GM19468 (cell line): Measurements from ENCODE around the gene CBL.

Experiments
- ATAC-seq: cut with Tn5 transposase; IDR thresholded peaks from one replicate; pipeline ENCODE4 v1.9.1; 2021; ENCODE audit warnings: mild to moderate bottlenecking, moderate library complexity, moderate number of reproducible peaks; ENCODE audit not compliant: unreplicated experiment; ENCODE audit errors: extremely low read depth

Gene CBL

DNA sequence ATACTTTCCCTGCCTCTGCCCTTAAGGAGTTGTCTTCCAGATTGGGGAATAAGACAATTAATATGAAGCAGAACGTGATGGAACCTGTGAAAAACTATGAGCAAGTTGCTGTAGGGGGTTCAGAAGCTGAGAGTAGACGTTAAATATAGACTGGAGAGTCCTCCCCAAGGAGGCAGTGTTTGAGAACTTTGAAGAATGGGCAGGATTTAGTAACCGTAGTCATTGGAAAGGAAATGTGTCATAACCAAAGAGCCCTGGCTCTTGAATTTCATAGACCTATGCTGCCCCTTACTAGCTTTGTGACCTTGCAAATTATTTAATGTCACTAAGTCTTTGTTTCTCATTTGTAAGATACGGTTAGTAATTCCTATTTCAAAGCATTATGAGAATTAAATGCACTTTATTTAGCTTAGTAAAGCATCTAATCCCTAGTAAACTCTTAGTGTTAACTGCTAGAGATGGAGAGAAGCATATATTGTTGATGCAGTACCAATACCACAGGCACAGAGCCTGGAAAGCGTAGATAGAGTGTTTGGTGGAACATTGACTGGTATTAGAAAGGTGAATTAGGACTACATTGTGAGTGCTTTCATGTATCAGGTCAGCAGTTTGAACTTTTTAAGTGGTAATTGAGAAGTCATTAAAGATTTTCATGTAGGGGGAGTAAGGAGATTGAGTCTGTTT, 56.7 kb downstream of the CBL start:
- ATAC-seq, result no peak

DNA sequence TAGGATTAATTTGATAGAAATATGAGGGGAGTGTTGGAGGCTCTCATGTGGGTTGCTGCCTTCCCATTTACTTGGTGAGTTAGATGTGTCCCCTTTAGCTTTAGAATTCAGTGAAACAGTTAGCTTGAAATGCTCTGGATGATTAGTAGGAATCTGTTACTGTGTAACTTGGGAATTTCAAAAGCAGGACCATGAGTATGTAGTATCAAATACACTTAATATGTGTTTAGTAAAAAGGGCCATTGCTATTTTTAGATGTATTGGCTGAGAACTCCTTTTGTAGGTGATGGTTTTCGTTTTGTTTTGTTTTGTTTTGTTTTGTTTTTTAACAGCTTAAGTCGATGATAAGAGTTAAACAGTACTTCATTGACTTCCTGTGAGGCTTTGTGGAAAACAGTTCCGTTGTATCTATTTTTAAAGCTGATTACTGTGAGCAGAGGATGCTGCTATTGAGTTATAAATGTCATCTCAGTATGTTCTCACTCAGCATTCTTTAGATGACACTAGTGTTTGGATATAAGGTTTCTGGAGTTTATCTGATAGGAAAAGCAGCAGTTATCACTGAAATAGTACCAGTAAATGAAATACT, 57.3 kb downstream of the CBL start:
- ATAC-seq, result no peak

DNA sequence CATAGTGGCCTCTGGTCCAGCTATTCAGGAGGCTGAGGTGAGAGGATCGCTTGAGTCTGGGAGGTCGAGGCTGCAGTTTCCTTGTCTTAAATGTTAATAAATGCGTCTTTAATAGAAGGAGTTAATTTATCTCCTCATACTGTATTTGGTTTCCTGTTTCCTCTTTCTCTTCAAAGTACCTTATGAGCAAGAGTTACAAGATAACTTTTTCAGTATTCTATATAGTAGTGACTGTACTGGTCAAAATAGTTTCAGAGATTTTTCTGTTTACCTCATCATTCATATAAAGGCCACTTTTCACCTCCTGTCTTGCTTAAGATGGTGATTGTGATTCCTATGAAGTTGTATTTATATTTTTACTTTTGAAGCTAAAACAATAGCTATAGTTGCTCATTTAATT, 59.9 kb downstream of the CBL start:
- no peak for ATAC-seq

DNA sequence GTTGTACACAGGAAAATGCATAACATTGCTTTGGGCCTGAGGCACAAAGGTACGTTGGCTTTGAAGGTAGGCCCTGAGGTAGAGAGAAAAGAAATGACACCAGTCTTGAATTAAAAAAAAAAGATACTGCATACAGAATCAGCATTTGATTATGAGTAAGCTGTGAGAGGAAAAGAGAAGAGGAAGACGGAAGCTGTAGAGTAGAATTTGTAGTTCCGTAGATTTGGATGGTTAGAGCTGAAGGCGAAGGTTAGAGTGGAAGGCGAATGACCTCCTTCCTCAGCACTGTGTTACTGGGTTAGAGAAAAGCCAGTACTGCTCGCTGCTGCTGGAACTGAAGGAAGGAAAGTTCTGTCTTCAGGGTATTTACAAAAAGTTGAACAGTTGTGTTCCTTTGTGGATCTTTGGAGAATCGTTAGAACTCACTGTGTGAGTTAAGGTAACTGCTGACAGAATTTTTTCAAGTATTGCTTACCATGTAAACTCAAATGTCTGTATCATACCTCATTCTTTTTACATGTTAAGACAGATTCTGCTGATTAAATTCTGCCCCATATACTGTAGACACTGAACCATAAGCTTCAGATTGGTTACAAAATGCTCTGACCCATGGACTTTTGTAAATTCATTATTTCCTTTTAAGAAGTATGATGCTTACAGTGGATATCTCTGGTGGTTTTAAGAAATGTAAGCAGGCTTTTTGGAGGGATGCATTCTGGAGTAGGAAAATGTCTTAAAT, 60.5 kb downstream of the CBL start:
- ATAC-seq, result no peak

DNA sequence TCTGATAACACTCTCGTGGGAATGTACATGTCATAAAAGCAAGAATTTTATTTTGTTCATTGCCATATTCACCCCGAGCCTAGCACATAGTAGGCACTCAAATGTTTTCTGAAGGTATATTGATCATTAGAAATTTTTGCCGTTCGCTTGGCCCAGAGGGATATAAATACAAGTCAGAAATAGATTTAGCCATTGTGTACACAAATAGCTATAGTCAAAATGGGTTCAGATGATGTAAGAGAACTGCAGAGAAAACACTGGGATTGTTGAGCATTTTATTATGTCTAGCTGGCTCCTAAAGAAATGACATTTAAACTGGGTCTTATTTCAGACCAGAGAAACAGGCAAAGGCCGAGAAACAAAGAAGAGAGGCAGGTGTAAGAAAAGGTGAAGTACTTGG, 61.5 kb downstream of the CBL start:
- ATAC-seq, result no peak

DNA sequence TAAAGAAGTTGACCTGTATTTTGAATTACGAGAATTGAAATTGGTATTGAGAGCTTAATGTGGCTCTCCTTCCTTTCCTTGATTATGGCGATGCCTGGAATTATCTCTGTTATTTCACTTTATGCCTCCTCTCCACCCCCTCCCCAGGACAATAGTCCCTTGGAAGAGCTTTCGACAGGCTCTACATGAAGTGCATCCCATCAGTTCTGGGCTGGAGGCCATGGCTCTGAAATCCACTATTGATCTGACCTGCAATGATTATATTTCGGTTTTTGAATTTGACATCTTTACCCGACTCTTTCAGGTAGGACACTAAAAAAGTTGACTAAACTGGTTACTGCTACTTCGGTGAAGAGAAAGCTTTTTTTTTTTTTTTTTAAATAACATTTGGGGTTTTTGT, 67.6 kb downstream of the CBL start:
- no peak for ATAC-seq

DNA sequence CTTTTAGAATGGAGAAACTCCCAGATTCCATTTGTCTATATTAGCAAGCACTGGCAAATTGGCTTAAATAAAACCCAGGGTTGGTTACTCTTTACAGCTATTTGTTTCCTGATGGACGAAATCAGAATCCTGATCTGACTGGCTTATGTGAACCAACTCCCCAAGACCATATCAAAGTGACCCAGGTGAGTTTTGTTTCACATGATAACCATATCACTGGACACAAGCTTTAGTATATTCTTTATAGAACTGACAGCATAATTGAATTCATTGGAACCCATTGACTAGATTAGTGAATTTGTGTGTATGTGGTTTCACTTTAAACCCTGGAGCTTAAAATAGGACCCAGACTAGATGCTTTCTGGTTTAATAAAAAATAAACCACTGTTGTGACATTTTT, 71.5 kb downstream of the CBL start:
- no peak for ATAC-seq

DNA sequence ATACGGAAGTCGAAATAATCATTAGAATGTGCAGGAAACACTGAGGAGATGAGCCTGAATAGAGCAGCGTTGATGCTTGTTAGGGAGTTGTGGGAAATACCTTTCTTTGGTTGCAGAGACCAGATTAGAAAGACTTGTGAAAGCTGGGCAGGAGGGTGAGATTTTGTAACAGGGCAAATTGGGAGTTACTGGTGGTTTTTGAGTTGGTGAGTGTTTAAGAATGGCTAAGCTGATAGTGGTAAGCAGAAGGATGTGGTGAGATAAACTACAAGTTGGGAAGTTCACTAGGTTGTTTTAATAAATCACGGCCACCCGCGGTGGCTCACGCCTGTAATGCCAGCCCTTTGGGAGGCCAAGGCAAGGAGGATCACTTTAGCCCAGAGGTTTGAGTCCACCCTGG, 76.4 kb downstream of the CBL start:
- ATAC-seq, result no peak

DNA sequence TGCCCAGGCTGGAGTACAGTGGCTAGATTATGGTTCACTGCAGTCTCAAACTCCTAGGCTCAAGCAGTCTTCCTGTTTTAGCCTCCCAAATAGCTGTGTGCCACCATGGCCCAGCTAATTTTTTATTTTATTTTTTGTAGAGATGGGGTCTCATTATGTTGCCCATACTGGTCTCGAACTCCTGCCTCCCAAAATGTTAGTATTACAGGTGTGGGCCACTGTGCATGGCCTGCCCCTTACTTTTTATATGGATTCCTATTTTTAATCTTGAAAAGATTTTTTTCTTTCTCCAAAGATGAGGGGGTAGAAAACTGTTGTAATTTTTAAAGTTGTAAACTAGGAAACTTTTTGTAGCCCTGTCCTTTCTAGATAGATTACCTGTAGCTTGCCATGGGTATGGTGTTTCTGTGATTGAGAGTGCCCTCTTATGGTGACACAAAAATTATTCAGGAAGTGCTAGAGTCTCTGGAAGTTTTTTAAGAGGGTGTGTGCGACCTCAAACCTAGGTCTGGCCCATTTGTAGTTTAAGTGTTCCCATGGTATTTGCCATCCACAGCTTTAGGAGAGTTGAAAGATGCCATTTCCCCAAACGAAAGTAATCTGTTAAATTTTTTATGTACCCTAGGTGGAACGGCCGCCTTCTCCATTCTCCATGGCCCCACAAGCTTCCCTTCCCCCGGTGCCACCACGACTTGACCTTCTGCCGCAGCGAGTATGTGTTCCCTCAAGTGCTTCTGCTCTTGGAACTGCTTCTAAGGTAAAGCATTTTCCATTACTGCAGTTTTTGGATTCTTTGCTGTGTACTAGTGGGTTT, 78.4 kb downstream of the CBL start:
- ATAC-seq, result no peak

DNA sequence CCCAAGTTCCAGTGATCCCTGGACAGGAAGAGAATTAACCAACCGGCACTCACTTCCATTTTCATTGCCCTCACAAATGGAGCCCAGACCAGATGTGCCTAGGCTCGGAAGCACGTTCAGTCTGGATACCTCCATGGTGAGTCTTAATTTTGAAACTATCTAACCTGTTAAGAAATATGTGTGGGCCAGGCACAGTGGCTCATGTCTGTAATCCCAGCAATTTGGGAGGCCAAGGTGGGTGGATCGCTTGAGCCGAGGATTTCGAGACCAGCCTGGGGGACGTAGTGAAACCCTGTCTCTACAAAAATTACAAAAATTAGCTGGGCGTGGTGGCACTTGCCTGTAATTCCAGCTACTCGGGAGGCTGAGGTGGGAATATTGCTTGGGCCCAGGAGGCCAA, 79.3 kb downstream of the CBL start:
- ATAC-seq, result no peak

DNA sequence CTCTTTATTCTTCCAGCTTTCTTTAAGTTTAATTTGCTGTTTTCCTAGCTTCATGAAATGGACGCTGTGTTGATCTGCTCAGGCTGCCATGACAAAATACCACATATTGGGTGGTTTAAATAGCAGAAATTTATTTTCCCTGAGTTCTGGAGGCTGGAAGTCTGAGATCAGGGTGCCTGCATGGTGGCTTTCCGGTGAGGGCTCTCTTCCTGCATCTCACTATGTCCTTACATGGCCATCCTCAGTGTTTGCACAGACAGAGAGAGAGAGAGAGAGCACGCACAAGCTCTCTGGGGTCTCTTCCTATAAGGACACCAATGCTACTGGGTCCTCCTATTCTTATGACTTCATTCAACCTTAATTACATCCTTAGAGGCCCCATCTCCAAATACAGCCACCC, 82.1 kb downstream of the CBL start:
- no peak for ATAC-seq

DNA sequence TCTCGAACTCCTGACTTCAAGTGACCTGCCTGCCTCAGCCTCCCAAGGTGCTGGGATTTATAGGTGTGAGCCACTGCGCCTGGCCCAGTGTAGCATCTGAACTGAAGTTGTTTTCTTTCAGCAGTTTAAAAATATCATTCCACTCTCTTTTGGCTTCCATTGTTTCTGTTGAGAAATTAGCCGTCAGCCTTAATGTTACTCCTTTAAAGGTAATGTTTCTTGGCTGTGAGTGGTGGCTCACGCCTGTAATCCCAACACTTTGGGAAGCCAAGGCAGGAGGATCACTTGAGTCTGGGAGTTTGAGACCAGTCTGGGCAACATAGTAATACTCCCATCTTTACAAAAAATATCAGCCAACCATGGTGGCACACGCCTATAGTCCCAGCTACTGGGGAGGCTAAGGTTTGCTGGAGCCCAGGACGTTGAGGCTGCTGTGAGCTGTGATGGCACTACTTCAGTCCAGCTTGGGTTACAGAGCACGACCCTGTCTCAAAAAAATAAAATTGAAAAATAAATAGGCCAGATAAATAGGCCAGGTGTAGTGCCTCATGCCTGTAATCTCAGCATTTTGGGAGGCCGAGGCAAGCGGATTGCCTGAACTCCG, 84.9 kb downstream of the CBL start:
- ATAC-seq, result no peak

DNA sequence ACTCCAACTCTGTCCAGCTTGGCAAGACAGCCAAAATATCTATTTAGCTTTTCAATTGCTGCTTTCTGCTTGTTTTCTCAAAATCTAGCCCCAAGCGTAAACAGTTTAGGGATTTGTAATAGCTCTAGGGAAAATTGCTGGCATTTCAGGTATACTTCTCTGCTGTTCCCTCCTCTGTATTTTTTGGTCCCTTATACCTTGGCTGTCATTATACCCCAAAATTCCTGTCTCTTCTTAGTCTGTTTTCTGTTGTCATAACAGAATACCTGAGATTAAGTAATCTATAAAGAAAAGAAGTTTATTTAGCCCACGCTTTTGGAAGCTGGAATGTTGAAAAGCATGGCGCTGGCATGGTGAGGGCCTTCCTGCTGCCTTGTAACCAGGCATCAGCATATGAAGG, 87.3 kb downstream of the CBL start:
- no peak for ATAC-seq

DNA sequence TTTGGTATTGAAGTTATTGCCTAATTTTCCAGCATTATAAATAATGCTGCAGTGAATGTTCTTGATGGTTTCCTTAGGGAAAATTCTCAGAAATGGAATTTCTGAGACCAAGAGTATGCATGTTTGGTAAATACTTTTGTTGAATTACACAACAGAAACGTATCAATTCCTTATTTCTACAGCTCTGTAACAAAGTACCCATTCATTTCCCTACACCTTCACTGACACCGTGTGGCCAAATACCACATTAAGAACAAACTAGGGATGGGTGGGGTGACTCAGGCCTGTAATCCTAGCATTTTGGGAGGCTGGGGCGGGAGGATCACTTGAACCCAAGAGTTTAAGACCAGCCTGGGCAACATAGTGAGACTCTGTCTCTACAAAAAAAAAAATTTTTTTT, 89.0 kb downstream of the CBL start:
- ATAC-seq, result no peak

DNA sequence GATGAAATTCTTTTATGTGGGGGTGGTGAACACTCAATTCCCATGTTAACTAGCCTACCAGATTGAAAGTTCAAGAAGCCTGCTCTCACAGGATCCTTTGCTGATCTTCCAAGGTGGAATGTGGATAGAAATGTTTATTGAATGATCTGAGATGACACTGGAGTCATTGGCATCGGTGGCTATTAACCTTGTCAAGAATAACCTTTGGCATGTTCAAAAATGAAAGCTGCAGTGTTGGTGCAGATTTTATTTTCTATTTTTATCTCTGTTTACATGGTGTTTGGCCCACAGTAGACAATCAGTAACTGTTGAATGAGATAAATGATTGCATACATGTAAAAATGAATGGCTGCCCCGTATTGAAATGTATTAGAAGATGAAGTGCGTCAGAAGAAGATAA, 91.8 kb downstream of the CBL start:
- ATAC-seq, result no peak

DNA sequence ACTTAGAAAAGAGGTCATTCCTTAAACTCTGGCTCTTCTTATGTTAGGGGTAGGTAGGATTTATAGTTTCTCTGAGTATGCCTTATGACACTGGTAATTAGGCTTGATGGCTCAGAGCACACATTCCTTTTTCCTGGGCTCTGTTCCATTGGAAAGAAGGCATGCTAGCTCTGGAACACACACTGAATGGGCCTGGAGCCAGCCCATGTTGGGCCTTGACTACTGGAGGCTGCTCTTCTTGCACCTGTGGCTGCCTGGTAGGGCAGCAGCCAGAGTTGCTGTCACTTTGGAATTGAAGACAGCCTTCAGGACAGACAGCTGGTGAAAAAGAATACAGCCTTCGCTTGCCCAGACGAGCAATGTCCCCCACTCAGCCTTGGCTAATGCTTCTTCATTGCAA, 92.6 kb downstream of the CBL start:
- no peak for ATAC-seq

DNA sequence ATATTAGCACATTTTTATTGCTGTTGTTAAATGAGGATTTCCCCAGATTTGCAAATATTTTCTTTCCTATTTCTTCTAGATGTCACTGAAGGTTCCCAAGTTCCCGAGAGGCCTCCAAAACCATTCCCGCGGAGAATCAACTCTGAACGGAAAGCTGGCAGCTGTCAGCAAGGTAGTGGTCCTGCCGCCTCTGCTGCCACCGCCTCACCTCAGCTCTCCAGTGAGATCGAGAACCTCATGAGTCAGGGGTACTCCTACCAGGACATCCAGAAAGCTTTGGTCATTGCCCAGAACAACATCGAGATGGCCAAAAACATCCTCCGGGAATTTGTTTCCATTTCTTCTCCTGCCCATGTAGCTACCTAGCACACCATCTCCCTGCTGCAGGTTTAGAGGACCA, 93.3 kb downstream of the CBL start:
- ATAC-seq, result no peak

DNA sequence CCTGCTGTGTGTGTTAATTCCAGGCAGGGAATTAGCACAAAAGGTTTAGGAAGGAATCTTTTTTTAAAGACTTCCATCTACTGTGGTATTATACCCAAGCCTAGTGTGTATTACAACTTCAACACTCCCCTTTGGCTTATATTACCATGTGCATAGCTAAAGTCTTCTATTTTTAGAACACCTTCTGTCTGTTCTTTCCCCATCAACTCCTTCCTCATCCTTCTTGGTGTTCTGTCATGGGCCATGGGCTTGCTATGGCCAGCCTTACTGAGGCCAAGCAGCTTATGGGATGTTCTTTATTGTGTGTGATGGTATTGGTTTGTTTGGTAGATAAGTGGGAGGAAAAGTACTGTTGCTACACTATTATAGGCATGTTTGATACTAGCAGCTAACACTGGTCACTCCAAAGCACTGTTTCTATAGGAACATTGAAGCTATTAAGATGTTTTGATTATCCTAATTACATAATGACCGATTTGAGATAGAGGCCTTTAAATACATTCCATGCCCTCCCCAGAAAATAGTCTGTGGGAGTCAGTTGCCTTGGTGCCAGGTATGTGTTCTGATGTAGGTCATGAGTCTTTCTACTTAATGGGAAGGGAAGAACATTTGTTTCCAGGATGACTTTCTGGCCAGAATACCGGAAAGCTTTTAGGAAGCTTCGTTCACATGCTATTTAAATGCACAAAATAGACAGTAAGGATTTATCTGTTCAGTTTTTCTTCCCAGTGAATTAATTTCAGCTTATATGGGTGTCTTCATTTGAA, 94.2 kb downstream of the CBL start:
- no peak for ATAC-seq

DNA sequence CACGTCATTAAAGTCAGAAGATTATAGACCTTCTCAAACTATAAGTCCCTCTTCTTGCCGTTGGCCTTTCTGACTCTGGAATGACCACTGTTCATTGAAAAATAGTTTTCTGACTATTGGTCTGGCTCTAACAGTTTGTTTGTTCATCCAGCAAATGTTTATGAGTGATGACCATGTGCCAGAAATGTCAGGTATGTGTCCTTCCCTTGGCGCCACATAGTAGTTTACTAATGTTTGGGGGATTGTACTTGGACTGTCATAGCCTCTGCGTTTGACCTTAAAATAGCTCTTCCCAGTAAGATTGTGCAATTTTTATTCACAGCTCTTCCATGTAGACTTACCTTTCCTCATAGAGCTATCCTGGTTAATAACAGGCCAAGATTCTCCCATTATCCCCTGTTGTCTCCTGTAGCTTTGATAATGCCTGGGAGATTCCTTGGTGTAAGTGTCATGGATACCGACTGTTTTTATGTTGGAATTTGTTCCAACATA, 97.1 kb downstream of the CBL start:
- ATAC-seq, result no peak
